Mesothelial cell of epicardium (in vitro differentiated cells): Measurements from ENCODE around the gene TMEM131L. TPM values are rescaled to one million over a fixed set of nuclear protein-coding genes. Genes with fewer than 3 reads are reported as not detected.

ENCODE experiments used
- DNase-seq, 2 experiments: peaks; one replicate each; pipeline ENCODE4 v3.0.0; 2021; ENCODE audit warnings: low spot score in 2 of 2; ENCODE audit not compliant: unreplicated experiment in 2 of 2
- H3K27ac Mint-ChIP-seq: 2 replicates; pipeline ENCODE4 v1.8.0; 2021; ENCODE audit warnings: mixed read lengths
- H3K27me3 Mint-ChIP-seq: 2 replicates; pipeline ENCODE4 v1.8.0; 2021; ENCODE audit warnings: low read depth, mixed read lengths
- H3K36me3 Mint-ChIP-seq: 2 replicates; pipeline ENCODE4 v1.8.0; 2021; ENCODE audit warnings: mixed read lengths
- H3K4me1 Mint-ChIP-seq: 2 replicates; pipeline ENCODE4 v1.8.0; 2021; ENCODE audit warnings: mixed read lengths
- H3K4me3 Mint-ChIP-seq: 2 replicates; pipeline ENCODE4 v1.8.0; 2021; ENCODE audit warnings: mild to moderate bottlenecking, moderate library complexity, mixed read lengths
- H3K9me3 Mint-ChIP-seq: 2 replicates; pipeline ENCODE4 v1.8.0; 2021; ENCODE audit warnings: mixed read lengths
- total RNA-seq: library from RNA; stranded (reverse); gene quantifications from 3 replicates; pipeline ENCODE4 v1.2.1, GENCODE V29; 2021
- TF ChIP-seq, protein P1 (sequence below): fragments of 200-600 bp; sonication (generic); IDR thresholded peaks from one replicate; pipeline ENCODE4 v1.5.0; 2021; ENCODE audit warnings: antibody characterized with exemption; ENCODE audit not compliant: unreplicated experiment

The TMEM131L gene
- total RNA-seq, 1 donor from 2014 or later, result 13.9 TPM

- Mint-ChIP-seq H3K4me1 (peaks cover 31% of the 10 kb centered on the region), H3K27me3 (no peaks in the 10 kb centered on the region), H3K9me3 (peaks cover 6% of the 10 kb centered on the region), H3K4me3 (no peak overlapping the region), H3K27ac (peak overlapping the region; percentile 45), H3K36me3 (no peaks in the 10 kb centered on the region)
- no peak for DNase-seq
- TF ChIP-seq, protein P1, sequence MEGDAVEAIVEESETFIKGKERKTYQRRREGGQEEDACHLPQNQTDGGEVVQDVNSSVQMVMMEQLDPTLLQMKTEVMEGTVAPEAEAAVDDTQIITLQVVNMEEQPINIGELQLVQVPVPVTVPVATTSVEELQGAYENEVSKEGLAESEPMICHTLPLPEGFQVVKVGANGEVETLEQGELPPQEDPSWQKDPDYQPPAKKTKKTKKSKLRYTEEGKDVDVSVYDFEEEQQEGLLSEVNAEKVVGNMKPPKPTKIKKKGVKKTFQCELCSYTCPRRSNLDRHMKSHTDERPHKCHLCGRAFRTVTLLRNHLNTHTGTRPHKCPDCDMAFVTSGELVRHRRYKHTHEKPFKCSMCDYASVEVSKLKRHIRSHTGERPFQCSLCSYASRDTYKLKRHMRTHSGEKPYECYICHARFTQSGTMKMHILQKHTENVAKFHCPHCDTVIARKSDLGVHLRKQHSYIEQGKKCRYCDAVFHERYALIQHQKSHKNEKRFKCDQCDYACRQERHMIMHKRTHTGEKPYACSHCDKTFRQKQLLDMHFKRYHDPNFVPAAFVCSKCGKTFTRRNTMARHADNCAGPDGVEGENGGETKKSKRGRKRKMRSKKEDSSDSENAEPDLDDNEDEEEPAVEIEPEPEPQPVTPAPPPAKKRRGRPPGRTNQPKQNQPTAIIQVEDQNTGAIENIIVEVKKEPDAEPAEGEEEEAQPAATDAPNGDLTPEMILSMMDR, result no peak
Measured at GRCh38 chr4:153523941-153524386, 57.8 kb downstream of the TMEM131L start.

- Mint-ChIP-seq H3K36me3 (no peaks in the 10 kb centered on the region), H3K9me3 (peaks cover 6% of the 10 kb centered on the region), H3K4me3 (no peak overlapping the region), H3K4me1 (peaks cover 28% of the 10 kb centered on the region), H3K27ac (no peak overlapping the region), H3K27me3 (no peaks in the 10 kb centered on the region)
- TF ChIP-seq, protein P1, result no peak
- DNase-seq, result no peak
Measured at GRCh38 chr4:153524682-153525081, 58.5 kb downstream of the TMEM131L start.

DNA sequence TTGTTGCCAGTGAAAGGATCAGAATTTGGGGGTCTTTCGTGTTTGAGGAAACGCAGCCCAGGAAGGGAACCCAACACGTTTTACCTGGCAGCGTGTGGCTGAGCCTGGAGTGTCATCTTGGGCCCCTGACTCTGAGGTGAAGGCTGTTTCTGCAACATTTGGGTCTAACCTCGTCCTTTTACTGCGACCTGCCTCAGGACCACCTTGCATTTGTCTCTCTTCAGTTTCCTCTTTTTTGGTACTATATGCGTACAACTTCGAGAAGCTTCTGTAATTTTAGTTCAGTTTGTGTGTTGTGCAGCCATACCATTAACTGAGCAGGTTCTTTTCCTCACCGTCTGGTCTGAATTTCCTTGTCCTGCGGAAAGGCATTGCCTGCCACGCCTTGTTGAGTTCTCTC is 61.5 kb downstream of the TMEM131L start:
- Mint-ChIP-seq H3K27ac (no peak overlapping the region), H3K9me3 (no peaks in the 10 kb centered on the region), H3K4me1 (peaks cover 27% of the 10 kb centered on the region), H3K27me3 (no peaks in the 10 kb centered on the region), H3K4me3 (no peak overlapping the region), H3K36me3 (no peaks in the 10 kb centered on the region)
- no peak for DNase-seq
- TF ChIP-seq, protein P1, result no peak

- Mint-ChIP-seq H3K27ac (no peak overlapping the region), H3K36me3 (no peaks in the 10 kb centered on the region), H3K9me3 (no peaks in the 10 kb centered on the region), H3K4me1 (peaks cover 18% of the 10 kb centered on the region), H3K27me3 (no peaks in the 10 kb centered on the region), H3K4me3 (no peak overlapping the region)
- TF ChIP-seq, protein P1, result no peak
- DNase-seq, result no peak
Measured at GRCh38 chr4:153528705-153529485, 62.7 kb downstream of the TMEM131L start.

GRCh38 chr4:153529646-153530045 is 63.5 kb downstream of the TMEM131L start:
- no peak overlapping the region for H3K4me3 Mint-ChIP-seq
- peaks cover 12% of the 10 kb centered on the region for H3K4me1 Mint-ChIP-seq
- H3K9me3 Mint-ChIP-seq, result no peaks in the 10 kb centered on the region
- TF ChIP-seq, protein P1, result no peak
- no peak overlapping the region for H3K27ac Mint-ChIP-seq
- no peaks in the 10 kb centered on the region for H3K27me3 Mint-ChIP-seq
- no peaks in the 10 kb centered on the region for H3K36me3 Mint-ChIP-seq
- DNase-seq, result no peak
